ENCODE data around the gene RPS27. TPM values are rescaled to one million over a fixed set of nuclear protein-coding genes. Genes with fewer than 3 reads are reported as not detected.

Gene RPS27
- polyA plus RNA-seq, 1 of the 3 experiments (the other 2 are of a cell fraction) = 7,060 TPM

DNA sequence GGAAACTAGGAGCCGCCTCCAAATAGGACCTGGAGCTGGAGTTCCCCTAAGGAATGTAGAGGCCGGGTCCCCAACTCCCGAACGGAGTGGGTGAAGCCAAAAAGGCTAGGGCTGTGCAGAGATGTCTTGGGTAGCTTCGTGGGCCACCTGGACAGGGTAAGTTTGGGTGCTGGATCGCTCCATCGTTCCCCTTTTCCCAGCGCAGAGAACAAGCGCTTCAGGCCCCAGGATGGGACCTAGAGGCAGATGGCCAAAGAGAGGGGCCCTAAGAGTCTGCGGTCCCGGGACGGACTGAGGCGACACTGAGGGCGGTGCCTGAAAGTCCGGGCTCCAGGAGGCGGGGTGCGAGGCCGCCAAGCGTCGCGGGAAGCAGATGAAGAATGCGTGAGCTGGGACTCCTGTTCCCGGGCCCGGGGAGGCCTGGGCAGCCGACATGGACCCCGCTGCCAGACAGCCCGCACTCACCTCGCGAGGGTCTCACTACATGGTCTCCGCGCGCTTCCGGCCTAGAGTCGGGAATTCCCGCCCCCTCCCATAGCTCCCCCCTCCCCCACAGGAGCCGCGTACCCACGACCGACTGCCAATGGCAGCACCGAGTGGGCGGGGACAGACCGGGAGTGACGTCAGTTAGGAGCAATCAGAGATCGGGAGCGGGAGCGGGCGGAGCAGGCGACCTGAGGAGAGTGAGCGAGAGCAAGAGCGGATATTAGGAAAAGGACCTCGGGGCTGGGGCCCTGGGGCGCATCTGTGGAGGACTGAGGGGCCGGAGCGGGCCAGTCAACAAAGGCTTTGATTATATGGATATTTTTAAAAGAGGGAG lies 27.3 kb upstream of the RPS27 start, which contains the start of gene SLC39A1:
Gene SLC39A1, minus strand, starts transcription at position 508 of the 820 bp plus-strand sequence. CDS start 822 bp downstream, outside the sequence.
- POLR2A ChIA-PET = interaction anchor here (0.9 to 3.4 kb wide), 11 partner anchors 9 to 180 kb away, joined by 3 to 20 read pairs (median 5); partner anchors contain the start of genes DENND4B, JTB and RPS27
- CTCF ChIA-PET = interaction anchor here (1.0 to 8.6 kb wide), 7 partner anchors 15 to 166 kb away, joined by 3 to 50 read pairs (median 4); partner anchors contain the start of genes DENND4B, JTB, RAB13 and RPS27

More for the DNA sequence above, 27.3 kb upstream of the RPS27 start, which contains the start of gene SLC39A1:
- no peaks in the 10 kb centered on the region for H3K27me3 ChIP-seq (ENCODE audit: insufficient read depth)
- H3K4me1 ChIP-seq (ENCODE audit: control insufficient read depth in 1 of 2, insufficient read depth in 2 of 2, low read depth in 1 of 2, low read length in 1 of 2) = peaks cover 0 to 36% of the 10 kb centered on the region in 2 experiments; a peak in 2 of 4 replicates
- peak within 1 kb of the TSS; percentile 93 for H3K4me2 ChIP-seq
- peaks cover 52% of the 10 kb centered on the region for H3K79me2 ChIP-seq (ENCODE audit: insufficient read depth)
- 0% methylated on average over 36 of the region's 54 CpGs for WGBS (ENCODE audit: low lambda C conversion rate)
- peak; percentile 95 for DNase-seq
- H2AFZ ChIP-seq (ENCODE audit: low read depth) = peak within 1 kb of the TSS; percentile 86
- peak within 1 kb of the TSS; percentile 70 to 94 for H3K27ac ChIP-seq (ENCODE audit: low read depth in 2 of 2, low read length in 1 of 2)
- H3K9me2 ChIP-seq = no peaks in the 10 kb centered on the region
- peaks cover 29% of the 10 kb centered on the region for H3F3A ChIP-seq (replicated peaks; ENCODE audit: insufficient read depth)
- no peaks in the 10 kb centered on the region for H3K9me3 ChIP-seq
- peak within 1 kb of the TSS; percentile 77 to 91 for H3K4me3 ChIP-seq (ENCODE audit: low read depth in 2 of 2, low read length in 1 of 2)
- H3K36me3 ChIP-seq (replicated peaks in 1 of 2; ENCODE audit: control insufficient read depth in 1 of 2, insufficient read depth in 2 of 2, low read length in 1 of 2) = peaks cover 12 to 15% of the 10 kb centered on the region in 2 experiments
- peak within 1 kb of the TSS; percentile 81 for H3K9ac ChIP-seq
- TF ChIP-seq, protein P1, sequence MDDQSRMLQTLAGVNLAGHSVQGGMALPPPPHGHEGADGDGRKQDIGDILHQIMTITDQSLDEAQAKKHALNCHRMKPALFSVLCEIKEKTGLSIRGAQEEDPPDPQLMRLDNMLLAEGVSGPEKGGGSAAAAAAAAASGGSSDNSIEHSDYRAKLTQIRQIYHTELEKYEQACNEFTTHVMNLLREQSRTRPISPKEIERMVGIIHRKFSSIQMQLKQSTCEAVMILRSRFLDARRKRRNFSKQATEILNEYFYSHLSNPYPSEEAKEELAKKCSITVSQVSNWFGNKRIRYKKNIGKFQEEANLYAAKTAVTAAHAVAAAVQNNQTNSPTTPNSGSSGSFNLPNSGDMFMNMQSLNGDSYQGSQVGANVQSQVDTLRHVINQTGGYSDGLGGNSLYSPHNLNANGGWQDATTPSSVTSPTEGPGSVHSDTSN (IDR thresholded peaks at IDR 0.05) = peak; percentile 98
- TF ChIP-seq CHD2 (IDR thresholded peaks at IDR 0.05; ENCODE audit: low read length, partially characterized antibody) (peak; percentile 95), TAF1 (IDR thresholded peaks at IDR 0.05; ENCODE audit: borderline replicate concordance, low read depth, low read length) (peak; percentile 46), NRF1 (IDR thresholded peaks at IDR 0.05; ENCODE audit: low read depth, low read length) (no peak), EP300 (IDR thresholded peaks at IDR 0.05; ENCODE audit: borderline replicate concordance in 1 of 2, low read depth in 1 of 2, low read length in 1 of 2) (no peak), ELF1 (IDR thresholded peaks at IDR 0.05) (0 out of 2 replicates have a peak, but pooled peaks have one; percentile 32), POLR2AphosphoS5 (IDR thresholded peaks at IDR 0.05; ENCODE audit: low read depth, low read length) (peak; percentile 77), SIN3A (IDR thresholded peaks at IDR 0.05; ENCODE audit: borderline replicate concordance, low read depth, low read length) (peak; percentile 29; the same call in 1 of the 2 replicates), GABPA (IDR thresholded peaks at IDR 0.05; ENCODE audit: low read depth) (peak; percentile 50)
- TF ChIP-seq, protein P2, sequence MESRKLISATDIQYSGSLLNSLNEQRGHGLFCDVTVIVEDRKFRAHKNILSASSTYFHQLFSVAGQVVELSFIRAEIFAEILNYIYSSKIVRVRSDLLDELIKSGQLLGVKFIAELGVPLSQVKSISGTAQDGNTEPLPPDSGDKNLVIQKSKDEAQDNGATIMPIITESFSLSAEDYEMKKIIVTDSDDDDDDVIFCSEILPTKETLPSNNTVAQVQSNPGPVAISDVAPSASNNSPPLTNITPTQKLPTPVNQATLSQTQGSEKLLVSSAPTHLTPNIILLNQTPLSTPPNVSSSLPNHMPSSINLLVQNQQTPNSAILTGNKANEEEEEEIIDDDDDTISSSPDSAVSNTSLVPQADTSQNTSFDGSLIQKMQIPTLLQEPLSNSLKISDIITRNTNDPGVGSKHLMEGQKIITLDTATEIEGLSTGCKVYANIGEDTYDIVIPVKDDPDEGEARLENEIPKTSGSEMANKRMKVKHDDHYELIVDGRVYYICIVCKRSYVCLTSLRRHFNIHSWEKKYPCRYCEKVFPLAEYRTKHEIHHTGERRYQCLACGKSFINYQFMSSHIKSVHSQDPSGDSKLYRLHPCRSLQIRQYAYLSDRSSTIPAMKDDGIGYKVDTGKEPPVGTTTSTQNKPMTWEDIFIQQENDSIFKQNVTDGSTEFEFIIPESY (IDR thresholded peaks at IDR 0.05; ENCODE audit: borderline replicate concordance, low read depth) = peak; percentile 56; the same call in 1 of the 2 replicates
- TF ChIP-seq, protein P3, sequence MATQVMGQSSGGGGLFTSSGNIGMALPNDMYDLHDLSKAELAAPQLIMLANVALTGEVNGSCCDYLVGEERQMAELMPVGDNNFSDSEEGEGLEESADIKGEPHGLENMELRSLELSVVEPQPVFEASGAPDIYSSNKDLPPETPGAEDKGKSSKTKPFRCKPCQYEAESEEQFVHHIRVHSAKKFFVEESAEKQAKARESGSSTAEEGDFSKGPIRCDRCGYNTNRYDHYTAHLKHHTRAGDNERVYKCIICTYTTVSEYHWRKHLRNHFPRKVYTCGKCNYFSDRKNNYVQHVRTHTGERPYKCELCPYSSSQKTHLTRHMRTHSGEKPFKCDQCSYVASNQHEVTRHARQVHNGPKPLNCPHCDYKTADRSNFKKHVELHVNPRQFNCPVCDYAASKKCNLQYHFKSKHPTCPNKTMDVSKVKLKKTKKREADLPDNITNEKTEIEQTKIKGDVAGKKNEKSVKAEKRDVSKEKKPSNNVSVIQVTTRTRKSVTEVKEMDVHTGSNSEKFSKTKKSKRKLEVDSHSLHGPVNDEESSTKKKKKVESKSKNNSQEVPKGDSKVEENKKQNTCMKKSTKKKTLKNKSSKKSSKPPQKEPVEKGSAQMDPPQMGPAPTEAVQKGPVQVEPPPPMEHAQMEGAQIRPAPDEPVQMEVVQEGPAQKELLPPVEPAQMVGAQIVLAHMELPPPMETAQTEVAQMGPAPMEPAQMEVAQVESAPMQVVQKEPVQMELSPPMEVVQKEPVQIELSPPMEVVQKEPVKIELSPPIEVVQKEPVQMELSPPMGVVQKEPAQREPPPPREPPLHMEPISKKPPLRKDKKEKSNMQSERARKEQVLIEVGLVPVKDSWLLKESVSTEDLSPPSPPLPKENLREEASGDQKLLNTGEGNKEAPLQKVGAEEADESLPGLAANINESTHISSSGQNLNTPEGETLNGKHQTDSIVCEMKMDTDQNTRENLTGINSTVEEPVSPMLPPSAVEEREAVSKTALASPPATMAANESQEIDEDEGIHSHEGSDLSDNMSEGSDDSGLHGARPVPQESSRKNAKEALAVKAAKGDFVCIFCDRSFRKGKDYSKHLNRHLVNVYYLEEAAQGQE (IDR thresholded peaks at IDR 0.05; ENCODE audit: low read depth, low read length) = no peak
- TF ChIP-seq, protein P4, sequence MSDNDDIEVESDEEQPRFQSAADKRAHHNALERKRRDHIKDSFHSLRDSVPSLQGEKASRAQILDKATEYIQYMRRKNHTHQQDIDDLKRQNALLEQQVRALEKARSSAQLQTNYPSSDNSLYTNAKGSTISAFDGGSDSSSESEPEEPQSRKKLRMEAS (IDR thresholded peaks at IDR 0.05; ENCODE audit: low read depth) = 0 out of 2 replicates have a peak, but pooled peaks have one; percentile 11
- TF ChIP-seq, protein P5, sequence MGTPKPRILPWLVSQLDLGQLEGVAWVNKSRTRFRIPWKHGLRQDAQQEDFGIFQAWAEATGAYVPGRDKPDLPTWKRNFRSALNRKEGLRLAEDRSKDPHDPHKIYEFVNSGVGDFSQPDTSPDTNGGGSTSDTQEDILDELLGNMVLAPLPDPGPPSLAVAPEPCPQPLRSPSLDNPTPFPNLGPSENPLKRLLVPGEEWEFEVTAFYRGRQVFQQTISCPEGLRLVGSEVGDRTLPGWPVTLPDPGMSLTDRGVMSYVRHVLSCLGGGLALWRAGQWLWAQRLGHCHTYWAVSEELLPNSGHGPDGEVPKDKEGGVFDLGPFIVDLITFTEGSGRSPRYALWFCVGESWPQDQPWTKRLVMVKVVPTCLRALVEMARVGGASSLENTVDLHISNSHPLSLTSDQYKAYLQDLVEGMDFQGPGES (IDR thresholded peaks at IDR 0.05; ENCODE audit: low read depth, low read length) = peak; percentile 62
- no peaks in the 10 kb centered on the region for H4K20me1 ChIP-seq (ENCODE audit: insufficient read depth)
